K562 (cell line): ENCODE data around the gene SLC9B1. TPM values are rescaled to one million over a fixed set of nuclear protein-coding genes. Genes with fewer than 3 reads are reported as not detected.

Experiments used
- AFF4 ChIP-seq: sonication (generic); formaldehyde crosslinking; IDR thresholded peaks from 2 replicates; pipeline ENCODE4 v1.8.0; 2023; ENCODE audit warnings: mild to moderate bottlenecking, missing genetic modification reagents
- CEBPZ ChIP-seq: fragments of 150-350 bp; IDR thresholded peaks from 2 replicates; pipeline ENCODE4 v1.6.1; 2014; ENCODE audit warnings: low read depth, mild to moderate bottlenecking, low read length, borderline replicate concordance
- ELF2 ChIP-seq: fragments of 250-450 bp; sonication (Bioruptor Pico); IDR thresholded peaks from 2 replicates; pipeline ENCODE4 v1.5.0; 2021; ENCODE audit warnings: mild to moderate bottlenecking
- ETS1 ChIP-seq: conservative IDR thresholded peaks from 2 replicates; pipeline ENCODE4 v1.6.1; 2011; ENCODE audit warnings: low read depth, mild to moderate bottlenecking, low read length; ENCODE audit not compliant: control insufficient read depth
- LARP7 ChIP-seq: fragments of 450-650 bp; IDR thresholded peaks from 2 replicates; pipeline ENCODE4 v1.6.1; 2016
- NR1H2 ChIP-seq: sonication (generic); formaldehyde crosslinking; IDR thresholded peaks from 2 replicates; pipeline ENCODE4 v1.4.0; 2020; ENCODE audit warnings: mild to moderate bottlenecking, missing genetic modification reagents
- NR2C2 ChIP-seq, 2 experiments: fragments of 200-800 bp in 1 of 2; sonication (Bioruptor generic) in 1 of 2; sonication (generic) in 1 of 2; formaldehyde crosslinking in 1 of 2; IDR thresholded peaks; 2 replicates each; pipeline versions ENCODE4 v1.6.1 to v1.8.0; 2016 to 2022; ENCODE audit warnings: mild to moderate bottlenecking in 1 of 2, missing compliant biosample characterization in 1 of 2, missing genetic modification characterization in 1 of 2, missing genetic modification reagents in 1 of 2
- PBX2 ChIP-seq, 2 experiments: IDR thresholded peaks in 1 of 2; conservative IDR thresholded peaks in 1 of 2; 2 replicates each; pipeline ENCODE4 v1.6.1; 2016; ENCODE audit warnings: low read depth in 2 of 2, mild to moderate bottlenecking in 1 of 2, missing compliant biosample characterization in 1 of 2, missing genetic modification characterization in 1 of 2, moderate library complexity in 1 of 2
- SIX5 ChIP-seq, 2 experiments: IDR thresholded peaks; 2 replicates each; pipeline ENCODE4 v1.6.1; 2011; ENCODE audit warnings: low read length in 2 of 2, borderline replicate concordance in 1 of 2, low read depth in 1 of 2, mild to moderate bottlenecking in 1 of 2, moderate library complexity in 1 of 2; ENCODE audit not compliant: insufficient read depth in 1 of 2
- ZBTB26 ChIP-seq: fragments of 450-650 bp; formaldehyde crosslinking; IDR thresholded peaks from 2 replicates; pipeline ENCODE4 v1.4.0; 2022; ENCODE audit warnings: missing genetic modification characterization
- ZNF583 ChIP-seq: fragments of 250-450 bp; sonication (Bioruptor Pico); IDR thresholded peaks from 2 replicates; pipeline ENCODE4 v1.4.0; 2020
- ZNF717 ChIP-seq: fragments of 250-450 bp; sonication (Bioruptor Pico); IDR thresholded peaks from 2 replicates; pipeline ENCODE4 v1.5.0; 2021
- polyA plus RNA-seq, 8 experiments: library from polyadenylated mRNA; depleted of rRNA in 4 of 8; stranded (reverse) in 5 of 8; unstranded in 3 of 8; fragments of >200 nt; fragmentation: Nextera tagmentation in 2 of 8; fragmentation: Illumina TruSeq in 1 of 8; extraction: Ambion mirVana in 2 of 8; extraction: Trizol in 1 of 8; gene quantifications; 2 replicates each; pipeline versions ENCODE4 v1.2.1 to v1.2.3, GENCODE V29; 2011 to 2014; ENCODE audit warnings: inconsistent platforms in 1 of 8, missing spikeins in 1 of 8
- total RNA-seq, 7 experiments: library from RNA; depleted of rRNA in 6 of 7; stranded (reverse); fragments of >200 nt in 6 of 7; fragmentation: Illumina TruSeq in 2 of 7; extraction: Trizol in 2 of 7; gene quantifications; 2 replicates each; pipeline versions ENCODE4 v1.2.1 to v1.2.3, GENCODE V29; 2011 to 2021; ENCODE audit warnings: low replicate concordance in 1 of 7

SLC9B1 gene
- total and polyA plus RNA-seq, 9 of the 15 experiments (the other 6 are each of a cell fraction or from before 2014, with no cell fraction given), result 0.21 to 1.3 (median 0.51) TPM

- TF ChIP-seq NR2C2 (CRISPR knock-in tag; IDR thresholded peaks at IDR 0.05), result no peak
- peak; percentile 71; the same call in 1 of the 2 replicates for TF ChIP-seq NR2C2 (tag; IDR thresholded peaks at IDR 0.05)
- TF ChIP-seq LARP7, result no peak
- TF ChIP-seq NR1H2 (CRISPR knock-in tag), result 0 out of 2 replicates have a peak, but pooled peaks have one; percentile 45
- TF ChIP-seq CEBPZ, result no peak
- peak; percentile 74; the same call in 1 of the 2 replicates for TF ChIP-seq AFF4 (CRISPR knock-in tag)
- TF ChIP-seq ELF2 (CRISPR knock-in tag), result peak; percentile 85
- no peak for TF ChIP-seq PBX2 (CRISPR knock-in tag; IDR thresholded peaks at IDR 0.05; ENCODE audit: low read depth)
- no peak for TF ChIP-seq PBX2 (tag; conservative IDR thresholded peaks at IDR 0.05; ENCODE audit: low read depth)
- no peak for TF ChIP-seq ZNF717 (CRISPR knock-in tag)
- TF ChIP-seq ZBTB26 (CRISPR knock-in tag), result no peak
- peak; percentile 70; the same call in 1 of the 2 replicates for TF ChIP-seq ETS1
- 0 out of 2 replicates have a peak, but pooled peaks have one; percentile 65 for TF ChIP-seq ZNF583 (CRISPR knock-in tag)
- TF ChIP-seq SIX5 (IDR thresholded peaks at IDR 0.05; ENCODE audit: borderline replicate concordance in 1 of 2, insufficient read depth in 1 of 2, low read depth in 1 of 2, low read length in 2 of 2), result 0 out of 4 replicates have a peak, but pooled peaks of 1 of the 2 experiments have one; percentile 14
Observed at GRCh38 chr4:103019308-103020124, at the start of gene SLC9B1 (continued).
